ENCODE data around the gene STK10.
"Not testable (repeated sequence)": the region's sequence is repeated elsewhere in the genome, so short reads cannot be mapped to it uniquely, and the experiment has no call there.

The STK10 gene

GRCh38 chr5:172153695-172154094 lies 34.3 kb downstream of the STK10 start:
- Histone ChIP-seq H3K36me3 (ENCODE audit: control insufficient read depth, low read length) (peaks cover 34% of the 10 kb centered on the region), H3K4me3 (ENCODE audit: low read length) (no peak overlapping the region), H3F3A (ENCODE audit: control insufficient read depth, insufficient read depth) (no peaks in the 10 kb centered on the region), H3K27me3 (ENCODE audit: control insufficient read depth, low read length) (no peaks in the 10 kb centered on the region), H3K4me2 (ENCODE audit: low read length) (no peak overlapping the region), H3K4me1 (ENCODE audit: control insufficient read depth, low read length) (peaks cover 5% of the 10 kb centered on the region), H3K27ac (ENCODE audit: low read depth, low read length) (no peak overlapping the region), H3K79me2 (ENCODE audit: control insufficient read depth, low read length) (no peaks in the 10 kb centered on the region), H3K9me2 (replicated peaks; ENCODE audit: control insufficient read depth, low read length) (no peaks in the 10 kb centered on the region), H3K9me3 (ENCODE audit: control insufficient read depth, insufficient read depth, low read length) (no peaks in the 10 kb centered on the region), H4K20me1 (ENCODE audit: control insufficient read depth, insufficient read depth, low read depth, low read length) (no peaks in the 10 kb centered on the region)
- TF ChIP-seq CTCF (IDR thresholded peaks at IDR 0.05; ENCODE audit: low read depth, low read length, poor library complexity, severe bottlenecking) (no peak), EZH2phosphoT487 (IDR thresholded peaks at IDR 0.05; ENCODE audit: borderline replicate concordance, low read length) (no peak)

GRCh38 chr5:172151661-172152210 lies 36.3 kb downstream of the STK10 start:
- Histone ChIP-seq H3K9me3 (ENCODE audit: control insufficient read depth, insufficient read depth, low read length) (no peaks in the 10 kb centered on the region), H3K36me3 (ENCODE audit: control insufficient read depth, low read length) (peaks cover 37% of the 10 kb centered on the region), H3K27me3 (ENCODE audit: control insufficient read depth, low read length) (no peaks in the 10 kb centered on the region), H3K4me1 (ENCODE audit: control insufficient read depth, low read length) (peaks cover 3% of the 10 kb centered on the region; the same call in 1 of the 2 replicates), H3K9me2 (replicated peaks; ENCODE audit: control insufficient read depth, low read length) (no peaks in the 10 kb centered on the region), H3K79me2 (ENCODE audit: control insufficient read depth, low read length) (no peaks in the 10 kb centered on the region), H3F3A (ENCODE audit: control insufficient read depth, insufficient read depth) (no peaks in the 10 kb centered on the region), H3K4me2 (ENCODE audit: low read length) (no peak overlapping the region), H3K4me3 (ENCODE audit: low read length) (no peak overlapping the region), H4K20me1 (ENCODE audit: control insufficient read depth, insufficient read depth, low read depth, low read length) (no peaks in the 10 kb centered on the region; the same call in 1 of the 2 replicates), H3K27ac (ENCODE audit: low read depth, low read length) (no peak overlapping the region)
- TF ChIP-seq EZH2phosphoT487 (IDR thresholded peaks at IDR 0.05; ENCODE audit: borderline replicate concordance, low read length) (no peak), CTCF (IDR thresholded peaks at IDR 0.05; ENCODE audit: low read depth, low read length, poor library complexity, severe bottlenecking) (no peak)

- Histone ChIP-seq H3K27ac (ENCODE audit: low read depth, low read length) (no peak overlapping the region), H3F3A (ENCODE audit: control insufficient read depth, insufficient read depth) (no peaks in the 10 kb centered on the region), H3K4me3 (ENCODE audit: low read length) (no peak overlapping the region), H3K9me2 (replicated peaks; ENCODE audit: control insufficient read depth, low read length) (no peaks in the 10 kb centered on the region), H3K27me3 (ENCODE audit: control insufficient read depth, low read length) (no peaks in the 10 kb centered on the region), H3K79me2 (ENCODE audit: control insufficient read depth, low read length) (no peaks in the 10 kb centered on the region), H3K4me2 (ENCODE audit: low read length) (no peak overlapping the region), H3K4me1 (ENCODE audit: control insufficient read depth, low read length) (peaks cover 3% of the 10 kb centered on the region; the same call in 1 of the 2 replicates), H4K20me1 (ENCODE audit: control insufficient read depth, insufficient read depth, low read depth, low read length) (no peaks in the 10 kb centered on the region; the same call in 1 of the 2 replicates), H3K9me3 (ENCODE audit: control insufficient read depth, insufficient read depth, low read length) (no peaks in the 10 kb centered on the region), H3K36me3 (ENCODE audit: control insufficient read depth, low read length) (peaks cover 27% of the 10 kb centered on the region)
- TF ChIP-seq CTCF (IDR thresholded peaks at IDR 0.05; ENCODE audit: low read depth, low read length, poor library complexity, severe bottlenecking) = no peak
- TF ChIP-seq EZH2phosphoT487 (IDR thresholded peaks at IDR 0.05; ENCODE audit: borderline replicate concordance, low read length) = no peak
These were observed 37.3 kb downstream of the STK10 start for GRCh38 chr5:172150514-172151425.

- not testable (repeated sequence) for H3K4me2 ChIP-seq (ENCODE audit: low read length); H3K4me1 ChIP-seq (ENCODE audit: control insufficient read depth, low read length); H3K79me2 ChIP-seq (ENCODE audit: control insufficient read depth, low read length); H3K9me2 ChIP-seq (replicated peaks; ENCODE audit: control insufficient read depth, low read length); H3F3A ChIP-seq (ENCODE audit: control insufficient read depth, insufficient read depth); H3K27ac ChIP-seq (ENCODE audit: low read depth, low read length); H3K27me3 ChIP-seq (ENCODE audit: control insufficient read depth, low read length); H3K9me3 ChIP-seq (ENCODE audit: control insufficient read depth, insufficient read depth, low read length); H4K20me1 ChIP-seq (ENCODE audit: control insufficient read depth, insufficient read depth, low read depth, low read length); H3K4me3 ChIP-seq (ENCODE audit: low read length)
- H3K36me3 ChIP-seq (ENCODE audit: control insufficient read depth, low read length) = peaks cover 24% of the 10 kb centered on the region
These were observed 38.5 kb downstream of the STK10 start for GRCh38 chr5:172149481-172149880.

All from DOHH2 (cell line).